ENCODE measurements around the gene RPUSD3. TPM values are rescaled to one million over a fixed set of nuclear protein-coding genes. Genes with fewer than 3 reads are reported as not detected.

Gene RPUSD3
- total RNA-seq, 4 donors from 2014 or later = 37.1 to 69.7 (median 52.2) TPM

- H3K27ac ChIP-seq = no peak overlapping the region
- H3K4me3 ChIP-seq = no peak overlapping the region
- no peaks in the 10 kb centered on the region for H3K9me3 ChIP-seq
- 83 to 90% methylated on average over 6 to 7 of the region's 7 CpGs for WGBS, 2 donors
- H3K4me1 ChIP-seq = peaks cover 0 to 22% (median 15%) of the 10 kb centered on the region in 4 donors
- no peak for TF ChIP-seq POLR2A (IDR thresholded peaks at IDR 0.05)
- TF ChIP-seq CTCF (IDR thresholded peaks at IDR 0.05) = no peak
- no peak for TF ChIP-seq EP300 (IDR thresholded peaks at IDR 0.05)
- H3K36me3 ChIP-seq = peaks cover 2 to 53% (median 28%) of the 10 kb centered on the region in 3 donors
- no peaks in the 10 kb centered on the region for H3K27me3 ChIP-seq
- DNase-seq (ENCODE audit: low spot score in 2 of 2) = no peak
These were observed 36.9 kb downstream of the RPUSD3 start for GRCh38 chr3:9806688-9807589.

GRCh38 chr3:9806137-9806536, 37.7 kb downstream of the RPUSD3 start:
- no peak overlapping the region for H3K27ac ChIP-seq
- peaks cover 0 to 16% (median 12%) of the 10 kb centered on the region in 4 donors for H3K4me1 ChIP-seq
- no peaks in the 10 kb centered on the region for H3K27me3 ChIP-seq
- no peaks in the 10 kb centered on the region for H3K9me3 ChIP-seq
- DNase-seq (ENCODE audit: low spot score in 2 of 2) = no peak
- WGBS, 2 donors = 86 to 89% methylated on average over 12 of the region's 12 CpGs
- H3K36me3 ChIP-seq = peaks cover 2 to 61% (median 36%) of the 10 kb centered on the region in 3 donors
- no peak overlapping the region for H3K4me3 ChIP-seq
- TF ChIP-seq CTCF (IDR thresholded peaks at IDR 0.05) = no peak
- no peak for TF ChIP-seq POLR2A (IDR thresholded peaks at IDR 0.05)
- TF ChIP-seq EP300 (IDR thresholded peaks at IDR 0.05) = no peak

GRCh38 chr3:9804996-9805395, 38.8 kb downstream of the RPUSD3 start:
- no peak overlapping the region for H3K27ac ChIP-seq
- no peak for TF ChIP-seq EP300 (IDR thresholded peaks at IDR 0.05)
- TF ChIP-seq POLR2A (IDR thresholded peaks at IDR 0.05) = no peak
- TF ChIP-seq CTCF (IDR thresholded peaks at IDR 0.05) = no peak
- peaks cover 2 to 72% (median 40%) of the 10 kb centered on the region in 3 donors for H3K36me3 ChIP-seq
- H3K4me3 ChIP-seq = no peak overlapping the region
- peaks cover 0 to 12% (median 7%) of the 10 kb centered on the region in 4 donors for H3K4me1 ChIP-seq
- no peaks in the 10 kb centered on the region for H3K27me3 ChIP-seq
- no peak for DNase-seq (ENCODE audit: low spot score in 2 of 2)
- 88 to 90% methylated on average over 5 of the region's 5 CpGs for WGBS, 2 donors
- no peaks in the 10 kb centered on the region for H3K9me3 ChIP-seq

GRCh38 chr3:9803494-9803893, 40.3 kb downstream of the RPUSD3 start:
- Histone ChIP-seq H3K27ac (no peak overlapping the region), H3K36me3 (peaks cover 6 to 87% (median 53%) of the 10 kb centered on the region in 3 donors), H3K4me3 (no peak overlapping the region), H3K4me1 (peaks cover 0 to 3% (median 0%) of the 10 kb centered on the region in 4 donors), H3K9me3 (no peaks in the 10 kb centered on the region), H3K27me3 (no peaks in the 10 kb centered on the region)
- no peak for TF ChIP-seq EP300 (IDR thresholded peaks at IDR 0.05)
- DNase-seq (ENCODE audit: low spot score in 2 of 2) = no peak
- 90% methylated on average over 1 of the region's 1 CpG for WGBS, 2 donors

- Histone ChIP-seq H3K4me1 (peaks cover 0 to 20% (median 3%) of the 10 kb centered on the region in 4 donors), H3K27ac (no peak overlapping the region), H3K36me3 (peaks cover 6 to 95% (median 50%) of the 10 kb centered on the region in 3 donors), H3K27me3 (no peaks in the 10 kb centered on the region), H3K9me3 (no peaks in the 10 kb centered on the region), H3K4me3 (no peak overlapping the region)
- no peak for DNase-seq (ENCODE audit: low spot score in 2 of 2)
- 81 to 83% methylated on average over 5 of the region's 5 CpGs for WGBS, 2 donors
- TF ChIP-seq CTCF (IDR thresholded peaks at IDR 0.05) = no peak
- TF ChIP-seq EP300 (IDR thresholded peaks at IDR 0.05) = no peak
- no peak for TF ChIP-seq POLR2A (IDR thresholded peaks at IDR 0.05)
These were observed 43.3 kb downstream of the RPUSD3 start for GRCh38 chr3:9800529-9800928.
